C4-2B (cell line): ENCODE results near the gene AP5B1.

ENCODE experiments used
- H3K27ac ChIP-seq: fragments of 450-650 bp; 2 replicates; pipeline ENCODE4 v1.5.1; 2017
- CTCF ChIP-seq: fragments of 450-650 bp; conservative IDR thresholded peaks from 2 replicates; pipeline ENCODE4 v1.5.1; 2017; ENCODE audit warnings: mild to moderate bottlenecking
- ZFX ChIP-seq: fragments of 450-650 bp; IDR thresholded peaks from 2 replicates; pipeline ENCODE4 v1.6.1; 2017

AP5B1 gene

GRCh38 chr11:65809496-65809895, 28.7 kb upstream of the AP5B1 start:
- no peak overlapping the region for H3K27ac ChIP-seq
- no peak for TF ChIP-seq CTCF
- no peak for TF ChIP-seq ZFX

GRCh38 chr11:65808744-65809341, 28.1 kb upstream of the AP5B1 start:
- no peak for TF ChIP-seq CTCF
- no peak for TF ChIP-seq ZFX

GRCh38 chr11:65806979-65807378, 26.2 kb upstream of the AP5B1 start:
- TF ChIP-seq ZFX (no peak), CTCF (no peak)
- no peak overlapping the region for H3K27ac ChIP-seq

More at GRCh38 chr11:65808744-65809341, 28.1 kb upstream of the AP5B1 start:
- no peak overlapping the region for H3K27ac ChIP-seq

GRCh38 chr11:65803797-65804492, 23.2 kb upstream of the AP5B1 start:
- no peak overlapping the region for H3K27ac ChIP-seq
- TF ChIP-seq CTCF (no peak), ZFX (no peak)

- no peak for TF ChIP-seq ZFX
- TF ChIP-seq CTCF, result no peak
- H3K27ac ChIP-seq, result no peak overlapping the region
Observed at GRCh38 chr11:65802841-65803240, 22.1 kb upstream of the AP5B1 start.

- no peak overlapping the region for H3K27ac ChIP-seq
- TF ChIP-seq CTCF (no peak), ZFX (no peak)
Observed at GRCh38 chr11:65801153-65801987, 20.6 kb upstream of the AP5B1 start.

- no peak overlapping the region for H3K27ac ChIP-seq
- TF ChIP-seq ZFX (no peak), CTCF (no peak)
Observed at GRCh38 chr11:65798882-65799281, 18.1 kb upstream of the AP5B1 start.
